Urinary bladder (tissue), 4 donors: ENCODE results near the gene SORBS1. TPM values are rescaled to one million over a fixed set of nuclear protein-coding genes. Genes with fewer than 3 reads are reported as not detected.
A peak's percentile ranks its signal among the peaks of the same experiment; 100 is the strongest.

Experiments used
- DNase-seq: peaks from one replicate; pipeline ENCODE4 v3.0.0-alpha.2; 2015; ENCODE audit errors: extremely low spot score
- H3K27ac ChIP-seq: one replicate; pipeline ENCODE4 v1.5.1; 2013; ENCODE audit warnings: low read depth, mild to moderate bottlenecking, moderate library complexity
- H3K36me3 ChIP-seq: one replicate; pipeline ENCODE4 v1.6.1; 2013; ENCODE audit warnings: mild to moderate bottlenecking, moderate library complexity; ENCODE audit not compliant: insufficient read depth
- H3K4me1 ChIP-seq: one replicate; pipeline ENCODE4 v1.6.1; 2013; ENCODE audit warnings: mild to moderate bottlenecking, moderate library complexity; ENCODE audit not compliant: insufficient read depth
- H3K4me3 ChIP-seq: one replicate; pipeline ENCODE4 v1.5.1; 2013; ENCODE audit warnings: low read depth, low read length
- WGBS: extraction: QIAGEN DNeasy Blood & Tissue Kit; methylation state at CpG from one replicate; pipeline ENCODE4 v1.1.7; 2013; 5-methylcytosine and 5-hydroxymethylcytosine counted together
- polyA plus RNA-seq: library from polyadenylated mRNA; stranded (reverse); fragments of 200-250 nt; gene quantifications from one replicate; pipeline ENCODE4 v1.2.3, GENCODE V29; 2013
- total RNA-seq: library from RNA; depleted of rRNA; stranded (reverse); fragments of >200 nt; gene quantifications from one replicate; pipeline ENCODE4 v1.2.3, GENCODE V29; 2014
- donor health status: healthy with polysubstance abuse.
- donor health status: healthy.

The SORBS1 gene
- total and polyA plus RNA-seq, 2 donors: 297 to 697 TPM

- 43% methylated on average over 2 of the region's 2 CpGs for WGBS
- Histone ChIP-seq H3K27ac (no peak overlapping the region), H3K4me3 (no peak overlapping the region), H3K4me1 (no peaks in the 10 kb centered on the region), H3K36me3 (no peaks in the 10 kb centered on the region)
- DNase-seq: no peak
Observed at GRCh38 chr10:95506056-95506737, 55.0 kb downstream of the SORBS1 start.

GRCh38 chr10:95505641-95506040, 55.5 kb downstream of the SORBS1 start:
- Histone ChIP-seq H3K27ac (no peak overlapping the region), H3K36me3 (no peaks in the 10 kb centered on the region), H3K4me3 (no peak overlapping the region), H3K4me1 (no peaks in the 10 kb centered on the region)
- WGBS: 47% methylated on average over 3 of the region's 3 CpGs
- DNase-seq: no peak

- WGBS: 43% methylated on average over 5 of the region's 5 CpGs
- Histone ChIP-seq H3K4me3 (no peak overlapping the region), H3K4me1 (no peaks in the 10 kb centered on the region), H3K36me3 (no peaks in the 10 kb centered on the region), H3K27ac (no peak overlapping the region)
- DNase-seq: no peak
Observed at GRCh38 chr10:95505084-95505610, 56.0 kb downstream of the SORBS1 start.

GRCh38 chr10:95504246-95504691, 56.9 kb downstream of the SORBS1 start:
- H3K27ac ChIP-seq: no peak overlapping the region
- no peaks in the 10 kb centered on the region for H3K4me1 ChIP-seq
- no peak for DNase-seq
- 67% methylated on average over 4 of the region's 4 CpGs for WGBS
- no peak overlapping the region for H3K4me3 ChIP-seq
- H3K36me3 ChIP-seq: no peaks in the 10 kb centered on the region

GRCh38 chr10:95503526-95503925, 57.6 kb downstream of the SORBS1 start:
- H3K4me3 ChIP-seq: no peak overlapping the region
- H3K4me1 ChIP-seq: no peaks in the 10 kb centered on the region
- WGBS: 65% methylated on average over 3 of the region's 3 CpGs
- H3K36me3 ChIP-seq: no peaks in the 10 kb centered on the region
- no peak for DNase-seq
- H3K27ac ChIP-seq: no peak overlapping the region

- no peaks in the 10 kb centered on the region for H3K4me1 ChIP-seq
- H3K27ac ChIP-seq: no peak overlapping the region
- no peak for DNase-seq
Observed at GRCh38 chr10:95503001-95503400, 58.2 kb downstream of the SORBS1 start.

GRCh38 chr10:95502377-95502776, 58.8 kb downstream of the SORBS1 start:
- 70% methylated on average over 1 of the region's 1 CpG for WGBS
- Histone ChIP-seq H3K4me1 (no peaks in the 10 kb centered on the region), H3K36me3 (no peaks in the 10 kb centered on the region), H3K4me3 (no peak overlapping the region), H3K27ac (no peak overlapping the region)
- no peak for DNase-seq

More at GRCh38 chr10:95503001-95503400, 58.2 kb downstream of the SORBS1 start:
- no peak overlapping the region for H3K4me3 ChIP-seq
- no peaks in the 10 kb centered on the region for H3K36me3 ChIP-seq

- H3K4me3 ChIP-seq: no peak overlapping the region
Observed at GRCh38 chr10:95501203-95502094, 59.7 kb downstream of the SORBS1 start.

GRCh38 chr10:95500649-95501048, 60.5 kb downstream of the SORBS1 start:
- Histone ChIP-seq H3K4me3 (no peak overlapping the region), H3K4me1 (no peaks in the 10 kb centered on the region), H3K27ac (no peak overlapping the region), H3K36me3 (no peaks in the 10 kb centered on the region)
- DNase-seq: no peak
- 57% methylated on average over 7 of the region's 7 CpGs for WGBS

More at GRCh38 chr10:95501203-95502094, 59.7 kb downstream of the SORBS1 start:
- Histone ChIP-seq H3K4me1 (no peaks in the 10 kb centered on the region), H3K27ac (peak overlapping the region; percentile 33), H3K36me3 (no peaks in the 10 kb centered on the region)
- no peak for DNase-seq
- WGBS: 45% methylated on average over 10 of the region's 10 CpGs

- WGBS: 66% methylated on average over 4 of the region's 4 CpGs
- no peak for DNase-seq
- Histone ChIP-seq H3K36me3 (no peaks in the 10 kb centered on the region), H3K4me1 (no peaks in the 10 kb centered on the region), H3K4me3 (no peak overlapping the region), H3K27ac (no peak overlapping the region)
Observed at GRCh38 chr10:95500097-95500496, 61.1 kb downstream of the SORBS1 start.

GRCh38 chr10:95499482-95499989, 61.6 kb downstream of the SORBS1 start:
- no peak overlapping the region for H3K27ac ChIP-seq
- no peak overlapping the region for H3K4me3 ChIP-seq
- H3K36me3 ChIP-seq: no peaks in the 10 kb centered on the region
- DNase-seq: no peak
- no peaks in the 10 kb centered on the region for H3K4me1 ChIP-seq
- WGBS: 61% methylated on average over 6 of the region's 6 CpGs

GRCh38 chr10:95496951-95497350, 64.2 kb downstream of the SORBS1 start:
- Histone ChIP-seq H3K36me3 (no peaks in the 10 kb centered on the region), H3K4me3 (no peak overlapping the region), H3K4me1 (no peaks in the 10 kb centered on the region), H3K27ac (no peak overlapping the region)
- WGBS: 62% methylated on average over 4 of the region's 4 CpGs
- DNase-seq: no peak

- WGBS: 46% methylated on average over 2 of the region's 2 CpGs
- no peak overlapping the region for H3K27ac ChIP-seq
- H3K4me1 ChIP-seq: no peaks in the 10 kb centered on the region
Observed at GRCh38 chr10:95496246-95496911, 64.8 kb downstream of the SORBS1 start.

More at GRCh38 chr10:95496246-95496911, 64.8 kb downstream of the SORBS1 start:
- no peak for DNase-seq
- Histone ChIP-seq H3K4me3 (no peak overlapping the region), H3K36me3 (no peaks in the 10 kb centered on the region)
